Gastrocnemius medialis (tissue), 4 donors: ENCODE data around the gene KDM2B. TPM values are rescaled to one million over a fixed set of nuclear protein-coding genes. Genes with fewer than 3 reads are reported as not detected.

ENCODE experiments used
- ATAC-seq, 2 donors: fragments of 150-250 bp; one replicate each; pipeline ENCODE4 v1.9.1; 2016
- DNase-seq, 2 donors: peaks; one replicate each; pipeline ENCODE4 v3.0.0-alpha.2; 2019
- H3K27ac ChIP-seq, 4 donors: fragments of 200-600 bp; sonication (generic); 1 replicate in 1 of 4; 2 replicates in 3 of 4; pipeline ENCODE4 v1.5.1; 2016 to 2018; ENCODE audit warnings: mild to moderate bottlenecking in 2 of 4, moderate library complexity in 1 of 4
- H3K27me3 ChIP-seq, 3 donors: fragments of 200-600 bp; sonication (generic) in 2 of 3; 1 replicate in 1 of 3; 2 replicates in 2 of 3; pipeline versions ENCODE4 v1.5.1 to v1.6.0; 2016 to 2019; ENCODE audit warnings: mild to moderate bottlenecking in 1 of 3, moderate library complexity in 1 of 3
- H3K36me3 ChIP-seq, 2 donors: fragments of 200-600 bp; sonication (generic) in 1 of 2; one replicate each; pipeline ENCODE4 v1.5.1; 2017 to 2018
- H3K4me1 ChIP-seq, 2 donors: fragments of 200-600 bp; sonication (generic) in 1 of 2; one replicate each; pipeline ENCODE4 v1.5.1; 2016 to 2017; ENCODE audit warnings: mild to moderate bottlenecking in 2 of 2
- H3K4me3 ChIP-seq, 4 donors: fragments of 200-600 bp; sonication (generic) in 3 of 4; 1 replicate in 1 of 4; 2 replicates in 3 of 4; pipeline ENCODE4 v1.5.1; 2016 to 2019; ENCODE audit warnings: mild to moderate bottlenecking in 2 of 4
- H3K9me3 ChIP-seq, 3 donors: fragments of 200-600 bp; sonication (generic) in 2 of 3; 1 replicate in 1 of 3; 2 replicates in 2 of 3; pipeline ENCODE4 v1.5.1; 2016 to 2019
- POLR2A ChIP-seq, 2 donors: fragments of 450-650 bp; IDR thresholded peaks; one replicate each; pipeline ENCODE4 v1.6.1; 2017; ENCODE audit warnings: antibody characterized with exemption in 2 of 2, mild to moderate bottlenecking in 2 of 2, moderate library complexity in 2 of 2
- in situ Hi-C, 4 donors: fragments of 200-750 bp; cut with MboI; loops; one replicate each; pipeline versions ENCODE4 v1.15.0 to v1.8.0; 2017; ENCODE audit warnings: low sequenced_read_pairs in 4 of 4
- intact Hi-C: fragments of 100-400 bp; cut with DNase I; formaldehyde crosslinking; loops from one replicate; pipeline ENCODE4 v1.15.1; 2023; ENCODE audit warnings: low total_unique reads
- total RNA-seq, 4 donors: library from RNA; depleted of rRNA; stranded (reverse); fragments of >200 nt; gene quantifications; one replicate each; pipeline versions ENCODE4 v1.1.0 to v1.2.3, GENCODE V29; 2016
- TF ChIP-seq, protein P1 (sequence below), 5 experiments: fragments of 450-650 bp in 3 of 5; fragments of 200-600 bp in 2 of 5; sonication (generic) in 2 of 5; IDR thresholded peaks in 4 of 5; conservative IDR thresholded peaks in 1 of 5; 1 replicate in 4 of 5; 2 replicates in 1 of 5; pipeline ENCODE4 v1.5.1; 2016 to 2019; ENCODE audit warnings: antibody characterized with exemption in 5 of 5, mild to moderate bottlenecking in 3 of 5, moderate library complexity in 3 of 5

KDM2B gene
- total RNA-seq, 4 donors from 2014 or later: 4.8 to 9.4 (median 8.3) TPM

DNA sequence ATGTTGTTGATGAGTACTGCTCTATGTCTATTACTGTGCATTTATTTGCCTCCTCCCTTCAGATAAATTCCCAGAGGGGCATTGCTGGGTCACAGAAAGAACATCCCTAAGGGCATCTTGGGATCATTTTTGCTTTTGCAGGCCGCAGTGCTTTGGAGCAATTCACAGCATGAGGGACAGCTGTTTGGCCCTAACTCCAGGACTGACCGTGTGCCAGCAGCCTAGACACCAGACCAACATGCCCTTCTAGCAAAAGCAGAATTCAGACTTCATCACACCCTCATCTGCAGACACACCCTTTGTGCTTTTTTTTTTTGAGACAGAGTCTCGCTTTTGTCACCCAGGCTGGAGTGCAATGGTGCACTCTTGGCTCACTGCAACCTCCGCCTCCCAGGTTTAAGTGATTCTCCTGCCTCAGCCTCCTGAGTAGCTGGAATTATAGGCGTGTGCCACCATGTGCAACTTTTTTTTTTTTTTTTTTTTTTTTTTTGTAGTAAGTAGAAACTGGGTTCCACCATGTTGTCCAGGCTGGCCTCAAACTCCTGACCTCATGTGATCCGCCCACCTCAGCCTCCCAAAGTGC, 149.9 kb downstream of the KDM2B start:
- in situ Hi-C loops (no loop called here), intact Hi-C loops (no loop called here)
- TF ChIP-seq, protein P1, sequence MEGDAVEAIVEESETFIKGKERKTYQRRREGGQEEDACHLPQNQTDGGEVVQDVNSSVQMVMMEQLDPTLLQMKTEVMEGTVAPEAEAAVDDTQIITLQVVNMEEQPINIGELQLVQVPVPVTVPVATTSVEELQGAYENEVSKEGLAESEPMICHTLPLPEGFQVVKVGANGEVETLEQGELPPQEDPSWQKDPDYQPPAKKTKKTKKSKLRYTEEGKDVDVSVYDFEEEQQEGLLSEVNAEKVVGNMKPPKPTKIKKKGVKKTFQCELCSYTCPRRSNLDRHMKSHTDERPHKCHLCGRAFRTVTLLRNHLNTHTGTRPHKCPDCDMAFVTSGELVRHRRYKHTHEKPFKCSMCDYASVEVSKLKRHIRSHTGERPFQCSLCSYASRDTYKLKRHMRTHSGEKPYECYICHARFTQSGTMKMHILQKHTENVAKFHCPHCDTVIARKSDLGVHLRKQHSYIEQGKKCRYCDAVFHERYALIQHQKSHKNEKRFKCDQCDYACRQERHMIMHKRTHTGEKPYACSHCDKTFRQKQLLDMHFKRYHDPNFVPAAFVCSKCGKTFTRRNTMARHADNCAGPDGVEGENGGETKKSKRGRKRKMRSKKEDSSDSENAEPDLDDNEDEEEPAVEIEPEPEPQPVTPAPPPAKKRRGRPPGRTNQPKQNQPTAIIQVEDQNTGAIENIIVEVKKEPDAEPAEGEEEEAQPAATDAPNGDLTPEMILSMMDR (IDR thresholded peaks at IDR 0.05 in 4 of 5, conservative IDR thresholded peaks at IDR 0.05 in 1 of 5): no peak
- TF ChIP-seq POLR2A (IDR thresholded peaks at IDR 0.05): no peak
- no peaks in the 10 kb centered on the region for H3K9me3 ChIP-seq
- peaks cover 0 to 57% of the 10 kb centered on the region in 2 donors for H3K36me3 ChIP-seq
- DNase-seq (peak in 1 of 2 donors; percentile 61), ATAC-seq (peak; percentile 50 to 79)
- H3K4me1 ChIP-seq: peaks cover 0 to 10% of the 10 kb centered on the region in 2 donors
- H3K4me3 ChIP-seq: no peak overlapping the region
- no peaks in the 10 kb centered on the region for H3K27me3 ChIP-seq
- peak overlapping the region in 3 of 4 donors; percentile 58 to 97 (median 81) for H3K27ac ChIP-seq

DNA sequence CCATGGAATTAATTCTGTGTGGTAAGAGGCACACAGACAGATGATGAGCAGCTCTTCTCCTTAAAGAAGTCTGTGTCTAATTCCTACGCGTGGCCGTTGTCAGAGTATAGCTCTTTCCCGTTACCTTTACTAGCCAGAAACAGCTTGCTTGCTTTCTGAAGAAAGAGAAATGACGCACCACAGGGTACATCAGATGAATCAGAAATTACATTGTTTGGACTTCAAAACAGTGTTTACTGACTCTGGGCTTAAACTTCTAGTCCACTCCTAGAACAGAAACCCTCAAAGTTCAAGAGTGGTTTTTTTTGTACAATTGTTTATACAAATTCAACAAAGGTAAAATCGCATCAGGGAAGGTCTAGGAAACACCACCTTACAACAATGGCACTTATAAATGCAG, 151.9 kb downstream of the KDM2B start:
- Histone ChIP-seq H3K4me3 (no peak overlapping the region), H3K36me3 (peaks cover 0 to 63% of the 10 kb centered on the region in 2 donors), H3K27me3 (no peaks in the 10 kb centered on the region), H3K4me1 (peaks cover 0 to 20% of the 10 kb centered on the region in 2 donors), H3K9me3 (no peaks in the 10 kb centered on the region), H3K27ac (peak overlapping the region; percentile 3 to 97 (median 86))
- intact Hi-C loops: no loop called here
- ATAC-seq: no peak
- no peak for TF ChIP-seq POLR2A (IDR thresholded peaks at IDR 0.05)
- TF ChIP-seq, protein P1 (IDR thresholded peaks at IDR 0.05 in 4 of 5, conservative IDR thresholded peaks at IDR 0.05 in 1 of 5): no peak
- DNase-seq: no peak
- in situ Hi-C loops: no loop called here

DNA sequence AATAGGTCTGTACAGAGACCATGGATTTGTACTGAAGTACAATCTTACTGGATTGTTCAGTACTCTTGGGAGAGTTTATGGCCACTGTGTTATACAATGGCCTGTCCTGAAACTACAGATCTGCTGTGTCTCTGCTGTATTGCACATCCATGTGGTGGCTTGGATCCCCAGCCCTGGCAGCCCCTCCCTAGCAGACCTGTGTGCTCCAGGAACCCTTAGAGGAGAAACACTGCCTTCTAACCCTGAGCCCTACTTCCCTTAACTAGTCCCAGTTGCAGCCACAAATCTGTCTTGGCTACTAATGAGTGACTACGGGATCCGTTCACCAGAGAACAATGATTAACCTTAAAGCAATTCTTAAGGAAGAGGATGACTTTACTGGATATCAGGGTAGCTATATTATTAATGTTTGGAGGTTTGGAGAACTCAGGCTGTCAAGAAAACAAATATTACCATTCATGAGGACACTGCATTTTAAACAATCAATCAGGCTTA, 153.2 kb downstream of the KDM2B start:
- peaks cover 10 to 29% of the 10 kb centered on the region in 2 donors for H3K4me1 ChIP-seq
- H3K4me3 ChIP-seq: no peak overlapping the region
- ATAC-seq: no peak
- peaks cover 0 to 57% of the 10 kb centered on the region in 2 donors for H3K36me3 ChIP-seq
- DNase-seq: no peak
- H3K27ac ChIP-seq: peak overlapping the region; percentile 81 to 97 (median 94)
- TF ChIP-seq, protein P1 (IDR thresholded peaks at IDR 0.05 in 4 of 5, conservative IDR thresholded peaks at IDR 0.05 in 1 of 5): no peak
- TF ChIP-seq POLR2A (IDR thresholded peaks at IDR 0.05): no peak
- H3K9me3 ChIP-seq: no peaks in the 10 kb centered on the region
- H3K27me3 ChIP-seq: no peaks in the 10 kb centered on the region
- in situ Hi-C loops (no loop called here), intact Hi-C loops (no loop called here)

DNA sequence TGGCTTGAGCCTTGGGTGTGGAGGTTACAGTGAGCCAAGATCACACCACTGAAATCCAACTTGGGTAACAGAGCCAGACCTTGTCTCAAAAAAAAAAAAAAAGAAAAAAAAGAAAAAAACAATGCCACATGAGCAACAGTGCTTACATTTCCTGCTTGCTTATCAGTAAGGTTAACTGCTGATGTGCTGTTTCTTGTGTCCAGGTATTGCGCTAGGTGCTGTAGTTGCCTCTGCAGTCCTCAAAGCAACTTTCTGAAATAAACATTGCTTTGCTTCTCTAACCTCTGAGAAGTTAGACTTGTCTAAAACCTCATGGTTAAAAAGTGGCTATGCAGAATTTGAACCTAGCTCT, 156.2 kb downstream of the KDM2B start:
- Histone ChIP-seq H3K27ac (peak overlapping the region; percentile 81 to 97 (median 94)), H3K4me3 (no peak overlapping the region), H3K4me1 (peaks cover 17 to 28% of the 10 kb centered on the region in 2 donors), H3K27me3 (no peaks in the 10 kb centered on the region), H3K9me3 (no peaks in the 10 kb centered on the region), H3K36me3 (peaks cover 0 to 55% of the 10 kb centered on the region in 2 donors)
- TF ChIP-seq, protein P1 (IDR thresholded peaks at IDR 0.05 in 4 of 5, conservative IDR thresholded peaks at IDR 0.05 in 1 of 5): no peak
- no peak for TF ChIP-seq POLR2A (IDR thresholded peaks at IDR 0.05)
- ATAC-seq (no peak), DNase-seq (no peak)
- intact Hi-C loops (no loop called here), in situ Hi-C loops (no loop called here)
